Activated CD4-positive, alpha-beta T cell treated with anti-CD3 and anti-CD28 coated beads, Interleukin-2, amount 10 ng/mL, durations not matched to agents 7 days and 5 days (primary cell): Measurements from ENCODE around the gene DMD. TPM values are rescaled to one million over a fixed set of nuclear protein-coding genes. Genes with fewer than 3 reads are reported as not detected.
A peak's percentile ranks its signal among the peaks of the same experiment; 100 is the strongest.

Source experiments
- CTCF ChIA-PET: fragments of 350-600 bp; sonication (Branson Sonifier 250); formaldehyde crosslinking; loops from one replicate; lab custom pipeline; 2021; ENCODE audit warnings: antibody characterized with exemption; lab: Charles Lee
- POLR2A ChIA-PET: fragments of 350-600 bp; sonication (Branson Sonifier 250); formaldehyde crosslinking; loops from one replicate; lab custom pipeline; 2021; ENCODE audit warnings: antibody characterized with exemption; lab: Charles Lee
- DNase-seq: peaks from one replicate; pipeline ENCODE4 v3.0.0-alpha.2; 2020
- H3K27ac Mint-ChIP-seq: one replicate; pipeline ENCODE4 v1.8.0; 2021; ENCODE audit warnings: mild to moderate bottlenecking, moderate library complexity, mixed read lengths
- H3K27me3 Mint-ChIP-seq: one replicate; pipeline ENCODE4 v1.8.0; 2021; ENCODE audit warnings: mixed read lengths
- H3K36me3 Mint-ChIP-seq: one replicate; pipeline ENCODE4 v1.8.0; 2021; ENCODE audit warnings: low read depth, mixed read lengths
- H3K4me1 Mint-ChIP-seq: one replicate; pipeline ENCODE4 v1.8.0; 2021; ENCODE audit warnings: mixed read lengths
- H3K4me3 Mint-ChIP-seq: one replicate; pipeline ENCODE4 v1.8.0; 2021; ENCODE audit warnings: mild to moderate bottlenecking, moderate library complexity, mixed read lengths
- H3K9me3 Mint-ChIP-seq: one replicate; pipeline ENCODE4 v1.8.0; 2021; ENCODE audit warnings: mixed read lengths
- total RNA-seq, 2 experiments: library from RNA; stranded (reverse); gene quantifications; one replicate each; pipeline ENCODE4 v1.2.3, GENCODE V29; 2021

DMD gene
- total RNA-seq, 2 experiments from 2014 or later: 0.57 to 0.83 TPM

DNA sequence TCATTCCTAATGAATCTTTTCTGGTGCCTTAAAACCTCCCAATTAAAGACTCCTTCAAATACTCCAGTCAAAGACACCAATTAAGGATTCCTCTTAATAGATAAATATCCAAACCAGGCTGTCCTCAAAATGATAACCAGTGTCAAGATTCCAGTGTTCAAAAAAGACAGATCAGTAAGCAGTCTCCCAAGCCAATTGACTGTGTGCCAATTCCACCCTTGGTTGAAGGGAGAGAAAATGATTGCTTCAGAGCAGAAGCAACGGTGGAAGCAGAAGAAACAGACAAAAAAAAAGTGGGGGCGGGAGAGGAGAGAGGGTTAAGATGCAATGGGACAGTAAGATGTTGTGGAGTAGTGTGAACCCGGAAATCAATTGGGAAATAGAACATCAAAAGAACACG, 1923.5 kb downstream of the DMD start:
- no peak overlapping the region for H3K4me3 Mint-ChIP-seq
- no peak for DNase-seq
- no peaks in the 10 kb centered on the region for H3K9me3 Mint-ChIP-seq
- POLR2A ChIA-PET: no interaction called here
- H3K4me1 Mint-ChIP-seq: no peaks in the 10 kb centered on the region
- no peak overlapping the region for H3K27ac Mint-ChIP-seq
- no peaks in the 10 kb centered on the region for H3K36me3 Mint-ChIP-seq
- H3K27me3 Mint-ChIP-seq: no peaks in the 10 kb centered on the region
- CTCF ChIA-PET: no interaction called here

GRCh38 chrX:31280580-31280979, 1930.8 kb downstream of the DMD start:
- DNase-seq: no peak
- Mint-ChIP-seq H3K4me3 (no peak overlapping the region), H3K9me3 (no peaks in the 10 kb centered on the region), H3K27ac (no peak overlapping the region), H3K36me3 (no peaks in the 10 kb centered on the region), H3K4me1 (no peaks in the 10 kb centered on the region), H3K27me3 (no peaks in the 10 kb centered on the region)
- ChIA-PET CTCF (no interaction called here), POLR2A (no interaction called here)

- ChIA-PET POLR2A (no interaction called here), CTCF (no interaction called here)
- H3K4me1 Mint-ChIP-seq: no peaks in the 10 kb centered on the region
- no peak overlapping the region for H3K27ac Mint-ChIP-seq
- H3K27me3 Mint-ChIP-seq: no peaks in the 10 kb centered on the region
- no peaks in the 10 kb centered on the region for H3K36me3 Mint-ChIP-seq
- no peak overlapping the region for H3K4me3 Mint-ChIP-seq
- H3K9me3 Mint-ChIP-seq: no peaks in the 10 kb centered on the region
- DNase-seq: no peak
Measured at GRCh38 chrX:31279359-31279758, 1932.0 kb downstream of the DMD start.

DNA sequence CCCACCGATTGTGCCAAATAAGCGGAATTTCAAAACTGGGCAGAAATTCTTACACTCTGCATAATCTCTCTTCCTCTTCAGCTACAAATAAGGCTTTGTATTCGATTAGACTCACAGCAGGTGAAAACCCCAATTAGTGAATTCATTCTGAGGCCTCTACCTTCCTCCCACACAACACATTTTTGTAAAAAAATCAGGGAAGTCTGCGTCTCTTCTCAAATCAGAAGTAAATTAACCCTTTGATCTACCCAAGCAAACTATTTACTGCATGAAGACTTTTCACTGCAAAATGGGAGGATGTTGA, 1938.9 kb downstream of the DMD start:
- no peaks in the 10 kb centered on the region for H3K36me3 Mint-ChIP-seq

DNA sequence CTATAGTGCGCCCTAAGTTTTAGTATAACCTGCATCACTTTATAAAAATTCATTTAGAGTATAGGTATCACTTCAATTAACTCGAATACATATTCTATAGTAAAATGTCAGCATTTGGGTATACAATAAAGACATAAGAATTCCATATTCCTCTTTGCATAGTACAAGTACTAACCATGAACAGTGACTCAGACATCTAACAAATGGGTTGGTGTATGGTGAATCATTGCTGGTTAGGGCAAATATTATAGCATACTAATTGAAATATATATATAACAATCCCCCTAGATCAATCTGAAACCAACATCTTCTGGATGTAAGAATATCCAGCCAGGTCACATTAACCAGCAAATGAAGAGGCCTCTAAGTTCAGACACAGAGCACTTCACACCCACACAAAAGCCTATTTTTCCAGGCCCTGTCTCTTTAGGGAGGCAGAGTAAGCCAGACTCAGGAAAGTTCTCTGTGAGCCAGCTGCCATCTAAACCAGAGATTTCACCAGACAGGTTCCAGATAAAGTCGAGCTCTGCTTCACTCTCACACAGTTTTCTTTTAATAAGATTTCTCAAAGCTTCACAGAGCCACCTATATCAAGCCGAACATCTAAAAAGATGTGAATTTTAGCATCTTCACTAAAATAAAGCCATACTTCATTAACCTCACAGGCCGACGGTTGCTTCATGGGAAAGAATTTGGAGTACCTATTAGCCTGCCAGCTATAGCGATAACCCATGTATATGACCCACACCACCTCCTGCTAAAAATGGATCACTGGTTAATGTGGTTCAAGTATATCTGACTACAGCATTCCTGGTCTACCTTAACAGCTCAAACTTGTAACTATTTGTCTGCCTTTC, 1939.5 kb downstream of the DMD start:
- Mint-ChIP-seq H3K27me3 (peaks cover 5% of the 10 kb centered on the region), H3K27ac (no peak overlapping the region), H3K4me3 (no peak overlapping the region), H3K36me3 (no peaks in the 10 kb centered on the region), H3K4me1 (no peaks in the 10 kb centered on the region), H3K9me3 (no peaks in the 10 kb centered on the region)
- ChIA-PET CTCF (interaction anchor here (1.0 kb wide), 1 partner anchor 18 kb away, joined by 3 read pairs; no protein-coding TSS in a partner anchor), POLR2A (no interaction called here)
- no peak for DNase-seq

More for the DNA sequence above, 1938.9 kb downstream of the DMD start:
- no peak for DNase-seq
- ChIA-PET POLR2A (no interaction called here), CTCF (interaction anchor here (0.7 kb wide), 1 partner anchor 1789 kb away, joined by 3 read pairs; no protein-coding TSS in a partner anchor)
- no peak overlapping the region for H3K4me3 Mint-ChIP-seq
- H3K27me3 Mint-ChIP-seq: peaks cover 3% of the 10 kb centered on the region
- no peak overlapping the region for H3K27ac Mint-ChIP-seq
- no peaks in the 10 kb centered on the region for H3K9me3 Mint-ChIP-seq
- H3K4me1 Mint-ChIP-seq: no peaks in the 10 kb centered on the region

DNA sequence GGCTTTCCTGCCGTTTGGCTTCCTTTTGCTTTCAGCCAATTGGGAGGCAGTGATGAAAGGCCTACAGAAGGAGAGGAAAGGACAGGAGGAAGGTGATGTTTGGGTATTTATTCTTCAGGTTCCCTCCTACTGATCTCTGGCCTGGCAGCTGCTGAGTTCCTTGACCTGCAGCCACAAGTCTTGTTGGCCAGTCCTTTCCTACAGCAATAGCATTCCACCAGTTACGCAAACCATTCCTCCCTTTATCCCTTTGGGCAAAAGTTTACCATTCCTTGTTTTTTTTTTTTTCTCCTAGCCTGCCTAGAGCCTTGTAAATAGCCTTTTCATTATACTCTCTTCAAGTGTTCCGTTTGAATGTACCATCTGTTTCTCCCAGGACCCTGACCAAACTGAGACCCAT, 1941.4 kb downstream of the DMD start:
- Mint-ChIP-seq H3K4me1 (peaks cover 3% of the 10 kb centered on the region), H3K9me3 (no peaks in the 10 kb centered on the region), H3K27ac (no peak overlapping the region), H3K36me3 (no peaks in the 10 kb centered on the region), H3K27me3 (peaks cover 17% of the 10 kb centered on the region), H3K4me3 (no peak overlapping the region)
- ChIA-PET CTCF (no interaction called here), POLR2A (no interaction called here)
- DNase-seq: no peak

GRCh38 chrX:31268359-31268758, 1943.0 kb downstream of the DMD start:
- H3K9me3 Mint-ChIP-seq: no peaks in the 10 kb centered on the region
- CTCF ChIA-PET: no interaction called here
- peaks cover 27% of the 10 kb centered on the region for H3K27me3 Mint-ChIP-seq
- POLR2A ChIA-PET: no interaction called here
- DNase-seq: no peak
- H3K4me3 Mint-ChIP-seq: no peak overlapping the region
- H3K4me1 Mint-ChIP-seq: peaks cover 3% of the 10 kb centered on the region
- H3K36me3 Mint-ChIP-seq: no peaks in the 10 kb centered on the region
- no peak overlapping the region for H3K27ac Mint-ChIP-seq

DNA sequence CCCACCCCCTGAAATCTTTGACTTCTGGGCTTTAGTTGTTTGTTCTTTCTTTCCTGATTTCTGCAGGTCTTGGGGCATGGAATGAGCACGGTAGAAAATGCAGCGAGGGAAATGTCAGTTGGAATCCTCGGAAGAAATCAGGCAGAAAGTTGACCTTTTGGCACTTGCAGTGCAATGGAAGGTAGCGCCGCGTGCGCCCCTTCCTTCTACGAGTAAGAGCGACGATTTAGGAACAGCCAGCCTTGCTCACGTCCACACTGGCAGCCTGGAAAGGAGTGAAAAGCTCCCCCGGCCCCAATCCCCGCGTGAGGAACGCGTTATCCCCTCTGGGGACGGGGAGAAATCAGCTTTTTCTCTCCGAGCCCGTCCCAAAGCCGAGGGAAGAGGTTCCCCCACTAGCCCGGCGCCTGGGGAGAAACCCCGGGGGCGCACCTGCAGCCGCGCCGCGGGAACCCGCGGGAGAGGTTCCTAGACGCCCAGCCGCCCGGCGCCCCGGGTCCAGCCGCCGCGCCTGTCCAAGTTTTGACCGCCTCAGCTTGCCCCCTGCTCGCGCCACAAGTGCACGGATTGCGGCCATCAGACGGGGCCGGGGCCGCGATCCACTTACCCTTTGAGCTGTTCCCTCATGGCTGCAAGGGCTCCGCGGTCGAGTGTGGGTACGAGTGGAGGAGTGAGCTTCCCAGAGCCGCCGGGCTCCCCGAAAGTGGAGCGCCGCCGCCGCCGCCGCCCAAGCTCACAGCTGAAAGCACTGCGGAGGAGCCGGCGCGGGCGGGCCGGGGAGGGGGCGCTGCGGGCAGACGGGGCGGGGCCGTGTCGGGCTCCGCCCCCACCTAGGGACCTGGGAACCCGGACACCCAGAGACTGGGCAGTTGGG, 1944.9 kb downstream of the DMD start:
- no peaks in the 10 kb centered on the region for H3K9me3 Mint-ChIP-seq
- peak overlapping the region; percentile 19 for H3K27ac Mint-ChIP-seq
- peaks cover 27% of the 10 kb centered on the region for H3K27me3 Mint-ChIP-seq
- peaks cover 3% of the 10 kb centered on the region for H3K4me1 Mint-ChIP-seq
- ChIA-PET POLR2A (no interaction called here), CTCF (interaction anchor here (0.8 kb wide), 1 partner anchor 29 kb away, joined by 4 read pairs; no protein-coding TSS in a partner anchor)
- peak overlapping the region; percentile 56 for H3K4me3 Mint-ChIP-seq
- no peaks in the 10 kb centered on the region for H3K36me3 Mint-ChIP-seq
- DNase-seq: peak; percentile 5

DNA sequence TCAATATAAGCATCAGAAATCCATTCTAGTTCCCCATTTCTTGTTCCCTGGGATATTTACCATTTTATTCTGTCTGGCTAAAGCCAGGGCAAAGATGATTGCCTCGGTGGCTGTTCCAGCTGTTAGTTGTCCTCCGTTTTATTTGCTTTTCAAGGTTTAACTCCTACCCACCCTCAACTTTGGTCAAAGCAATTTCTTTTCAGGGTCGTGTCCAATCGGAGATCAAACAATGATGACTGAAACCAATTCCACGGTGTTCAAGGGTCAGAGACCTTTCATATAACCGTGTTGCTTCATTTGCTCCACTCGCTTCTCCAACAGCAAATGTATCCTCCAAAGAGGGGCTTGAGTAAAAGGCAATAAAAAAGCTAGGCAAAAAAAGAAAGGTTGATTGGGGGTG, 1946.0 kb downstream of the DMD start:
- ChIA-PET POLR2A (no interaction called here), CTCF (no interaction called here)
- Mint-ChIP-seq H3K9me3 (no peaks in the 10 kb centered on the region), H3K36me3 (no peaks in the 10 kb centered on the region), H3K4me1 (peaks cover 3% of the 10 kb centered on the region), H3K4me3 (no peak overlapping the region), H3K27me3 (peaks cover 27% of the 10 kb centered on the region), H3K27ac (no peak overlapping the region)
- DNase-seq: no peak

DNA sequence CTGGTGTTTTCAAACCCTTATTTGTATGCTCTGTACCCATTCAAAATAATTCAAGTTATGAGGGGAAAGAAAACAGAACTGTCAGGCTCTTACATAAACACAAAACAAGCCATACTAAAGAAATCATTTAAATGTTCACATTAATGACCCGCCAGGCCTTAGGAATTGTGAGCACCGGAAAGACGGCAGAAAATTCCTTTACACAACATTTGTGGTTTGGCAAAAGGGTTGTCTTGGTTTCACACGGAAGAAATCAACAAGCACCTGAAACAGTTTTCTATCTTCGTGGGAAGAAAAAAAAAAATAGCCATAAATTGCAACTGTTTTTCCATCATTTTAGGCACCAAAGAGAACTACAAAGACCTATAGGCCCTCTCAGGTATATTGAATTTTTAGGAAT, 1951.0 kb downstream of the DMD start:
- ChIA-PET CTCF (no interaction called here), POLR2A (no interaction called here)
- Mint-ChIP-seq H3K9me3 (no peaks in the 10 kb centered on the region), H3K4me1 (no peaks in the 10 kb centered on the region), H3K4me3 (no peak overlapping the region), H3K27ac (no peak overlapping the region), H3K36me3 (no peaks in the 10 kb centered on the region), H3K27me3 (peaks cover 14% of the 10 kb centered on the region)
- DNase-seq: no peak

DNA sequence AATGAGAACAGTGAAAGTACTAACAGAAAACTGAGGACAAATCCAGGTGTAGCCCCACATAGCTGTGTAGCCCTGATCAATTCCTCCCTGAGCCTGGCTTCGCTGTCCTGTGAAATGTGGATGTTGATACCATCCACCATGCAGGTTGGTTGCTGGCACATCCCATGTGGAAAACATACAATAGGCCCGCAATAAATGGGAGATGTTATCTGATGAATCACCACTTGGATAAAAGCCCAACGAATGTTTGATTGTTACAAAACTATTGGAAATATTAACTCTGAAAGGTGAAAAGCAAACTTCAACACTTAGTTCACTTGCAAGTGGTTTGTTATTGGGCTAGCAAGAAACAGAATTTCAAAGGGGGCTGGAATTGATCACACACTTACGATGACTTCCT, 1953.2 kb downstream of the DMD start:
- H3K4me1 Mint-ChIP-seq: no peaks in the 10 kb centered on the region
- no peak overlapping the region for H3K27ac Mint-ChIP-seq
- ChIA-PET CTCF (no interaction called here), POLR2A (no interaction called here)
- DNase-seq: no peak
- no peaks in the 10 kb centered on the region for H3K36me3 Mint-ChIP-seq
- no peaks in the 10 kb centered on the region for H3K9me3 Mint-ChIP-seq
- no peak overlapping the region for H3K4me3 Mint-ChIP-seq
- no peaks in the 10 kb centered on the region for H3K27me3 Mint-ChIP-seq

DNA sequence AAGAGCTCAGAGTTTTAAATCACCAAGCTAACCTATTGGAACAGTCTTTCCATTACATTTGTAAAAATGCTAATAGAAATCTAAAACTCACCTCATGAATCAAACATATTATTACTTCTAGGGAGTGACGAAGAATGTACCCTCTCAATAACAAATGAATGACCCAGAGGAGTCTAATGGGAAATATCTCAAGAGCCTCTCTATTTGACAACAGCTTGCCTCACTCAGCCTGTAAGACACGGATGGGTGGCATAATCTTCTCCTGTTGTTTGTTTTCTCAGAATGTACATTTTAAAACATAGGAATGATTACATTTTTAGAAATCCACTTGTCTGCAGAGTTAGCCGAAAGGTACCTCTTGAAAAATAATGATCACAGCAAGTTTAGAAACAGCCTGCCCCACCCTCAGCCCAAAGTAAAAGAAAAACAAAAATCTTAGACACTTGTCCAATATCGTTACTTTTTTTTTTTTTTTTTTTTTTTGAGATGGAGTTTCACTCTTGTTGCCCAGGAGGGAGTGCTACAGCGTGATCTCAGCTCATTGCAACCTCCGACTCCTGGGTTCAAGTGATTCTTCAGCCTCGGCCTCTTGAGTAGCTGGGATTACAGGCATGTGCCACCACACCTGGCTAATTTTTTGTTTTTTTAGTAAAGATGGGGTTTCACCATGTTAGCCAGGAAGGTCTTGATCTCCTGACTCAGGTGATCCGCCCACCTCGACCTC, 1955.9 kb downstream of the DMD start:
- no peak overlapping the region for H3K27ac Mint-ChIP-seq
- no peaks in the 10 kb centered on the region for H3K4me1 Mint-ChIP-seq
- no peaks in the 10 kb centered on the region for H3K9me3 Mint-ChIP-seq
- DNase-seq: no peak
- no peaks in the 10 kb centered on the region for H3K36me3 Mint-ChIP-seq
- CTCF ChIA-PET: no interaction called here
- no peak overlapping the region for H3K4me3 Mint-ChIP-seq
- POLR2A ChIA-PET: no interaction called here
- no peaks in the 10 kb centered on the region for H3K27me3 Mint-ChIP-seq

DNA sequence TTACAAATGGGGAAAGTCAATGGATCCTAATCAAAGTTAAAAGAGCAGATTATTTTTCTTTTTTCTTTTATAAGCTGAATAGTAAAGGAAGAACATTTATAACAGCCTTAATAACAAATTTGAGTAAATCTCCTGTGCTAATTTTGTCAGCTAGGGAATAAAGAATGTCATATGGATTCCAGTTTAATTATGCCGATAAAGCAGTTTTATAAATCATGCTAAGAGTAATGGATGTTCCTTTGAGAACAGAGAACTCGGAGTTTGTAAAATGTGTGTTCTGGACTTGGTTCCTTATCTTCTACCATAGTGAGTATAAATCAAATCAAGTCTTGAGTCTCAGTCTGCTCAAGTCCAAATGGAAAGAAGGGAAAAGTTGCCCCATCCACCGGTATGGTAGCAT, 1959.2 kb downstream of the DMD start:
- CTCF ChIA-PET: interaction anchor here (0.6 kb wide), 1 partner anchor 517 kb away, joined by 3 read pairs; no protein-coding TSS in a partner anchor

More for the DNA sequence above, 1959.2 kb downstream of the DMD start:
- H3K4me3 Mint-ChIP-seq: no peak overlapping the region
- no peak for DNase-seq
- no peaks in the 10 kb centered on the region for H3K9me3 Mint-ChIP-seq
- H3K36me3 Mint-ChIP-seq: no peaks in the 10 kb centered on the region
- H3K4me1 Mint-ChIP-seq: no peaks in the 10 kb centered on the region
- H3K27ac Mint-ChIP-seq: no peak overlapping the region
- POLR2A ChIA-PET: no interaction called here
- H3K27me3 Mint-ChIP-seq: no peaks in the 10 kb centered on the region
